ENCODE measurements around the gene MARK3. TPM values are rescaled to one million over a fixed set of nuclear protein-coding genes. Genes with fewer than 3 reads are reported as not detected.

MARK3 gene
- total and polyA plus RNA-seq, 10 of the 15 experiments (the other 5 are each of a cell fraction or from before 2014, with no cell fraction given), result 10.7 to 75.1 (median 41.4) TPM

DNA sequence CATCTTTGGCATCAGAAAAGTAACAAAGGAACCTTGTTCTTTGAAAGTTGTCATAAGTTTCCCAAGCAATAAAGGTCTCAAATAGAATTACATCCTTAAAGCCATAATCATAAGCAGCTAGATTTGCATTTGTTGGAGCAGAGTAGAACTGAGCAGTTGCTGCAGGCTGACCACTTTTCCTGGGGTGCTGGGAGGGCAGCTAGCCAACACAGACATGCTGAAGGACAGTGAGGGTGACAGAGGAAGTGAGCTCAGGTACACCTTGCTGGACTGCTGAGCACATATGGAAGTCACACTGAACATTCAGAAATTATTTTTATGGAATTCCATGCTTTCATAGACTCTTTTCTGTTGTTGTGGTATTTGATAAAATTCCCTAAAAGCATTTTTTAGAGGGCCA is 66.2 kb downstream of the MARK3 start:
- SMC1A ChIA-PET (ENCODE audit: uncharacterized antibody, unreplicated experiment), result interaction anchor here (1.0 to 2.9 kb wide), 3 partner anchors 9 to 17 kb away, joined by 3 to 12 read pairs (median 4); no protein-coding TSS in a partner anchor
- TF ChIP-seq EED (IDR thresholded peaks at IDR 0.05; ENCODE audit: low read depth) (no peak), IRF3 (IDR thresholded peaks at IDR 0.05) (no peak), WRNIP1 (IDR thresholded peaks at IDR 0.05; ENCODE audit: borderline replicate concordance, low read depth, low read length) (no peak), NR2C1 (IDR thresholded peaks at IDR 0.05) (no peak), BHLHE40 (IDR thresholded peaks at IDR 0.05; ENCODE audit: borderline replicate concordance in 1 of 2, low read depth in 2 of 2, low read length in 1 of 2) (no peak), SRF (IDR thresholded peaks at IDR 0.05; ENCODE audit: low read depth in 2 of 2, low read length in 2 of 2) (no peak), ESRRA (IDR thresholded peaks at IDR 0.05; ENCODE audit: low read length) (no peak), FOXK2 (IDR thresholded peaks at IDR 0.05) (no peak), NFXL1 (IDR thresholded peaks at IDR 0.05; ENCODE audit: borderline replicate concordance) (no peak), RBBP5 (conservative IDR thresholded peaks at IDR 0.05) (no peak), CREB1 (IDR thresholded peaks at IDR 0.05; ENCODE audit: low read depth) (no peak), POLR2A (IDR thresholded peaks at IDR 0.05; ENCODE audit: low read depth, low read length) (no peak)

More for the DNA sequence above, 66.2 kb downstream of the MARK3 start:
- RAD21 ChIA-PET (ENCODE audit: unreplicated experiment), result interaction anchor here (0.7 kb wide), 1 partner anchor 108 kb away, joined by 3 read pairs; no protein-coding TSS in a partner anchor
- H3K79me2 ChIP-seq (ENCODE audit: control insufficient read depth, insufficient read depth, low read length), result peaks cover 5% of the 10 kb centered on the region
- H3K36me3 ChIP-seq (ENCODE audit: control insufficient read depth in 2 of 2, insufficient read depth in 2 of 2, low read length in 1 of 2), result peaks cover 3 to 5% of the 10 kb centered on the region in 2 experiments; a peak in 3 of 4 replicates
- H4K20me1 ChIP-seq (ENCODE audit: control insufficient read depth, insufficient read depth), result no peaks in the 10 kb centered on the region; the same call in 1 of the 2 replicates
- H3K4me2 ChIP-seq (ENCODE audit: control insufficient read depth, insufficient read depth), result no peak overlapping the region
- in situ Hi-C loops (cut with MboI) (no loop called here), intact Hi-C loops (cut with micrococcal nuclease; ENCODE audit: unreplicated experiment) (no loop called here)
- no peaks in the 10 kb centered on the region for H3K9me3 ChIP-seq (replicated peaks; ENCODE audit: control insufficient read depth, insufficient read depth, low read length)
- H3K9ac ChIP-seq (ENCODE audit: control insufficient read depth, insufficient read depth, low read length), result no peak overlapping the region
- FAIRE-seq (no peak), ATAC-seq (no peak), DNase-seq (ENCODE audit: low read depth, low spot score) (no peak)
- H3K4me3 ChIP-seq, result no peak overlapping the region
- H3K4me1 ChIP-seq (ENCODE audit: control insufficient read depth, insufficient read depth, low read length), result no peaks in the 10 kb centered on the region
- POLR2A ChIA-PET, result no interaction called here
- no peaks in the 10 kb centered on the region for H3K27me3 ChIP-seq (replicated peaks in 1 of 2; ENCODE audit: control insufficient read depth in 2 of 2, insufficient read depth in 2 of 2, low read length in 1 of 2)
- no peak overlapping the region for H3K27ac ChIP-seq (ENCODE audit: control insufficient read depth, insufficient read depth)
- CTCF ChIA-PET, result interaction anchor here (0.6 to 0.9 kb wide), 2 partner anchors 60 to 214 kb away, joined by 3 read pairs; no protein-coding TSS in a partner anchor
- H2AFZ ChIP-seq (ENCODE audit: control insufficient read depth, low read depth, low read length), result no peak overlapping the region
- no TSS peak for BruUV-seq (replicated peaks)

All from GM12878 (cell line).